ENCODE results near the gene PUDP.
"Not testable (repeated sequence)": the region's sequence is repeated elsewhere in the genome, so short reads cannot be mapped to it uniquely, and the experiment has no call there.

Gene PUDP

DNA sequence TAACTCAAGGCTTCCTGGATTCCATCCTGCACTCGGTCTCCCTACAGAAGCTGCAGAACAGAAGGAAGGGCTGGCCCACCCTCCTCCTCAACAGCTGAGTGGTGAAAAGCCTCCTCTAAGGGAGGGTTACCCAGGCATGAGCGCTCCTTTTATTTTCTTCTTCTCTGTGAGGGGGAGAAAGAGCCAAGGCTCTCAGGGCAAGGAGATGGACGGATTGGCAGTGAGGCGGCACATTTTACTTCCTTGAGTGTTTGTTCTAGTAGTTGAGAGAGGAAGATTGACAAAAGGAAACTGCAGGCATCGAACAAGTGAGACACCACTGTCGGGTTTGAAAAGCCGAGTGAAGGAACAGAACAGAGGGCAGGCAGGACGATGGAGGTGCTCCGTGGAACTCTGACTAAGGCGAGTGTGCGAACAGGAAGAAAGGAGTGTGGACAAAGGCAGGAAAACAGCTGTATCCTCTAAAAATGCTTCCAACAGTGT lies 38.9 kb downstream of the PUDP start:
- DNase-seq (ENCODE audit: low read depth in 2 of 2) = no peak

- DNase-seq (ENCODE audit: low read depth in 2 of 2) = no peak
Observed at GRCh38 chrX:7108030-7108429, 39.9 kb downstream of the PUDP start.

DNA sequence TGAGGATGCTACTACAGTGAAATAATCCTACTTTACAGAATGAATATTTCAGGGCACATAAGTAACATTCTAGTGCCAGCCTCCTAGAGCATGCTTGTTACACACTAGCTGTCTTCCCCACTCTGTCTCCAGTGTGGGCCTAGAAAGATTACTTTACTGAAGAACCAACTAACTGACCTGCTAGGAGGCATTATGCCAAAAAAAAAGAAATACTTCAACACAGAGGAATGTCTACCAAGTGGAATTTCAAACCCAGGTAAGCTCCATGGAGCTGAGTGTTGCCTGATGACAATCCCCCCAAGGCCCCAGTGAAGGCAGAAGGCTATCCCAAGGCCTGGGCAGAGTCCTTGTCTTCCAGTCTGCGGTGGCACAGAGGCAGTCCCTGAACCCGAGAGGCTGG lies 41.3 kb downstream of the PUDP start:
- no peak for DNase-seq (ENCODE audit: low read depth in 2 of 2)

- no peak for DNase-seq (ENCODE audit: low read depth in 2 of 2)
Observed at GRCh38 chrX:7102119-7102518, 45.8 kb downstream of the PUDP start.

- DNase-seq (ENCODE audit: low read depth in 2 of 2) = no peak
Observed at GRCh38 chrX:7100022-7100421, 47.9 kb downstream of the PUDP start.

DNA sequence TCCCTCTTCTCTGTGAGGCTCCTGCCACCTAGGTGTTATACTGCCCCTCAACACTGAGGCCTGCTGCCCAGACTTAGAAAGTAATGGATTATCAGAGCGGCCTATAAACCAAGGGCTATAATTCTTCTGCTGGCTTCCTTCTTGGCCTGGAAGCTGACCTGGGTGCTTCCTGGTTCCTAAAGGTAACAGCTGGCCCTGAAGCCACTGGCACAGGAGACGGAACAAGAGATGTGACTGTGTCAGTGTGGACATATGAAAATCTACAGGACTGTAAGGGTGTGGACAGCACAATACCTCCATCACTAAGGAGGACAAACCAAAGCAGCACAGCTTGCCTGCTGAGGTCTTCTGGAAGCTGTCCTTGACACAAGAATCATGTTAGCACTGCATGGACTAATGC lies 52.3 kb downstream of the PUDP start:
- not testable (repeated sequence) for DNase-seq (ENCODE audit: low read depth in 2 of 2)

- DNase-seq (ENCODE audit: low read depth in 2 of 2) = no peak
Observed at GRCh38 chrX:7093305-7093704, 54.6 kb downstream of the PUDP start.

DNA sequence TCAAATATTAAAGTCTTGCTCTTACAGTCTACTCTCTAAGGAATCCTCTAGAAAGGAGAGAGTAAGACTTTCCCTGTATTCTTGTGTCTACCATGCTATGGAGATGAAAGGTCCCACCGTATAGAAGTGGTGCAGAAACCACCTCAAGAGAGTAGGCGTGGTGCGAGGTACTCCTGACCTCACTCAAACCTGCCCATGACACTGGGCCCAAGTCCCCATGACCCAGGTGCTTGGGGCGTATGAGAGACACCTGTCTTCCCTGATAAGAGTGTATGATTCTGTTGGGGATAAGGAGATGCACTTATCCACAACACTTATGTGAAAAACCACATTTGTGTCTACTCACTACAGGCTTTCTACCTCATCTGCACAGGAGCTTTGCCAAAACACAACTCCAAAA lies 55.4 kb downstream of the PUDP start:
- no peak for DNase-seq (ENCODE audit: low read depth in 2 of 2)

DNA sequence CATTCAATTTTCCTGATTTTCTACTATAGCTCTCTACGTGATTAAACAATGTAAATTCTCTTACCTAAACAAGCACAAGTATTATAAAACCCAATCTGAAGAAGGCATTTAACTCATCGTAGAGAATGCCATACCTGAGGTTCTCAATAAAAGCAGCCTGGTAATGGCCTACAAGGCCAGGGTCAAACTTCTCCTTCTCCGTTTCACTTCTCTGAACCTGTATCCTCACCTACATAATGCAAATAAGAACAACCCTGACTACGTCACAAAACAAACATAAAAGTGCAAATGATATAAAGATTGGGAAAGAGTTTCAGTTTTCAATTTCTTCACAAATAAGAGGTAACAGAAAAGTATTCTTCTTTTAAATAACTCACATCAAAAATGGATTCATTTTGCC lies 56.0 kb downstream of the PUDP start:
- no peak for DNase-seq (ENCODE audit: low read depth in 2 of 2)

GRCh38 chrX:7090641-7091040 lies 57.3 kb downstream of the PUDP start:
- DNase-seq (ENCODE audit: low read depth in 2 of 2) = no peak

DNA sequence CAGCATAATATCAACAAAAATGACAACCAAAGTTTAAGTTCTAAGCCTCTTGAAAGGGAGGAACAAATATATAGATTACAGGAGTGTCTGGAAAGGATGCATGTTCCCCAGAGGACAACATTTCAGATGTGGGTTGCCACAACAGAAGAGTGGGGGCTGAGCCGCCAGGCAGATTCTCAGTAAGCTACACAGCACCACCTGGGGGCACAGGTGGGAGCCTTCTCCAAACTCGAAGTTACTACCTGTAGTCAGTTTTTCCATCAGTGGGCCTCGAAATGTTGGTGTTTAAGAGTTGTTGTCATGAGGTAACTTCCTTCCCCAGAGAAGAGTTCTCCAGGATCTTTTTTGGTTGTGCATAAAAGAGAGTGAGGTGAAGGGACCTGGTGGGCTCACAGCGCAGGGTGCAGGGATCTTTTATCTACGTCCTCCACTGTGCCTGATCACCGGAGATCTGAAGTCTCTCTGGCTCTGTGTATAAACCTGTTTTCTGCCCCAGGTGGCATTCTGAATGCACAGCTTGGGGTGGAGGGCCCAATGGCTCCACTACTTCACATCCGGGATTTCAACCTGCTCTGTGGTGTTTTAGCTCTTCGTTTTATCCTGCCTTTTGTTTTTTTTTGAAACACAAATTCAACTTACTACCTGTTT lies 58.9 kb downstream of the PUDP start:
- DNase-seq (ENCODE audit: low read depth in 2 of 2) = peak in 1 of 2 donors; percentile 38

DNA sequence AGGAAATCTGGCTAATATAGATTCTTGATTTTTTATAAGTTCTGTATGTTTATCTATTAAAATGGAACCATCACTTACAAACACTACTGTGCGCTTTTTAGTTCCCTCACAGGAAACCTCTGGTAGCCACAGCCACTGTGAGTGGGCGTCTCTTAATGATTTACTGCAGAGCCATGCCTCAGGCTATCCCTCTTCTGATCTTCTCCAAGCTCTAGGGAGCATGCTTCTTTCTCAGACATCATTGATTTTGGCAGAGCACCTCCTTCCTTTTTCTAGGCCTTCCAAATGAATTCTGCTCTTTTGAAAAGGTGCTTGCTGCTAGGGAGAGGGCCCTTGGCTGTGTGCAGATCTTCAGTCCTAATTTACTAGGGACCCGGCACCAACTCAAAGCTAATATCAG lies 61.6 kb downstream of the PUDP start:
- no peak for DNase-seq (ENCODE audit: low read depth in 2 of 2)

DNA sequence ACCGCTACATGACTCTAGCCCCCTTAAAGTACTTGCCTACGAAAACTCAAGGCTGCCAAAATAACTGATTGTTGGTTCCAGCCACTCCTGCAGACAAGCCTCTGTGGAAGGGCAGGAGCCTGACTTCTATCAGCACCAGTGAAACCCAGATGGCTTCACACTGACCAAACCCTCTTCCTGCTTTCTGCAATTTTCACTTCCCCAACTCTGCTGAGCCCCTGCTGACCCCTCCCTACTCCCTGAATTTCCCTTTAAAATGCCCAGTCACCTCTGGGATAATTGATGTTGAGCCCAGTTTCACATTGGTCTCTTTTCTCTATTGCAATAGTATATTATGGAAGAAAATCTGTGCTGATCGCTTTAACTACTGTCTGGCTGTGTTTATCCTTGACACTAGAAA lies 62.1 kb downstream of the PUDP start:
- no peak for DNase-seq (ENCODE audit: low read depth in 2 of 2)

- no peak for DNase-seq (ENCODE audit: low read depth in 2 of 2)
Observed at GRCh38 chrX:7084841-7085240, 63.1 kb downstream of the PUDP start.

DNA sequence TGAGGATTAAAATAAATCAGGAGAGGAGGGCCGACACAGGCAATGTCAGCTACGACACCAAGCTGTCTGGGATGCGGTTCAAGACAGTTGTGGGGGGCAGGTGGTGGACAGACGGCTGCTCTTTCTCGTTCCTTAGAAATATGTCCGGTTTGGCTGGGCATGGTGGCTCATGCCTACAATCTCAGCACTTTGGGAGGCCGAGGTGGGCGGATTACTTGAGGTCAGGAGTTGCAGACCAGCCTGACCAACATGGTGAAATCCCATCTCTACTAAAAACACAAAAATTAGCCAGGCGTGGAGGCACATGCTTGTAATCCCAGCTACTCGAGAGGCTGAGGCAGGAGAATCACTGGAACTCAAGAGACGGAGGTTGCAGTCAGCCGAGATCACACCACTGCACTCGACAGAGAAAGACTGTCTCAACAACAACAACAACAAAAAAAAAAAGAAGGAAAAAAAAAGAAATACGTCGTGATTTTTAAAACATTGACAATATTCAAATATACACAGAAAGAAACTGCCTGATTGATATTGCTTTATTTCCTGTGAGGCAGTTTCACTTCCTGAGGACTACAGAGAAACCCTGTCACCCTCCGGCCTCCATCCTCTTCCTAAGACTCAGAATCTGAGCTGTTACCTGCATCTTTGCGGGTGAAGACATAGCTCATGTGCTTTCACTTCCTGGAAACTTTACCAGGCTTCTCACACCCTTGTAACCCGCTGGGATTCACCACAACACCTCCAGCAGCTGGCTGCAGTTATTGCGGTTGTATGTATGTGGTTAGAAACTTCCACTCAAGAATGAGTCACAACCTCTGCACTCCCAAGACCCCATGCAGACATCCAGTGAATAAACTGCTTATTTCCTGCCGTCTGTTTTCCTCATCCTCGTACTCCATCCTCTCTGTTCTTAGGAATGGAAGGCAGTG lies 64.2 kb downstream of the PUDP start:
- DNase-seq (ENCODE audit: low read depth in 2 of 2) = peak; percentile 25 to 67

DNA sequence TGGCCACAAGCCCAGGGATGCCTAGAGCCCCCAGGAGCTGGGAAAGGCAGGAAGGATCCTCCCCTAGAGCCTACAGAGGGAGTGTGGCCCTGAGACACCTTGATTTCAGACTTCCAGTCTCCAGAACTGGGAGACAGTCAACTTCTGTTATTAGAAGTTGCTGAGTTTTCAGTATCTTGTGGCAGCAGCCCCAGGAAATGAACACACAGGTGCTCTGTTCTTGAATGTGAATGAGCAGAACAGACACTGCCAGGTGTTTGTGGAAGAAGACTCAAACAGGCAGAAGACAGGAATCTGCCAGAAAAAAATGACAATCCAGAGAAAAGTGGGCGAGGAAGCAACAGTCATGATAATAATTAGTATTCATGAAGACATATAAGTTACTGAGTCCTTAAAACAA lies 64.9 kb downstream of the PUDP start:
- DNase-seq (ENCODE audit: low read depth in 2 of 2) = no peak

DNA sequence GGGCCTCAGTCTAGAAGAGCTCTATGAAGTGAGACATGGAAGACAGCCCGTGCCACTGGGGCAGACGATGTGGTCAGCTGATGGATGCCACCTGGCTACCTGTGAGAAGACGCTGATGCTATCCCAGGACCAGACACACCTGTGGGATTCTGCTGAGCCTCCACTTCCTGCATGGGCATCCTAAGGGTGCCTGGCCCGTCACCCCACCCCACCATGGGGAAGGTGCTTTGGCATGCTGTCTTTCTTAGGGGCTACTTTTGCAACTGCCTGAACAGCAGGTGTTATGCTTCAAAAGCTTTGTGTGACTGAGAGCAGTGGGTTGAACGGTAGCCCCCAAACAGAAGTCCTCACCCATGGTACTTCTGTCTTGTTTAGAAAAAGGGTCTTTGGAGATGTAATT lies 65.4 kb downstream of the PUDP start:
- no peak for DNase-seq (ENCODE audit: low read depth in 2 of 2)

DNA sequence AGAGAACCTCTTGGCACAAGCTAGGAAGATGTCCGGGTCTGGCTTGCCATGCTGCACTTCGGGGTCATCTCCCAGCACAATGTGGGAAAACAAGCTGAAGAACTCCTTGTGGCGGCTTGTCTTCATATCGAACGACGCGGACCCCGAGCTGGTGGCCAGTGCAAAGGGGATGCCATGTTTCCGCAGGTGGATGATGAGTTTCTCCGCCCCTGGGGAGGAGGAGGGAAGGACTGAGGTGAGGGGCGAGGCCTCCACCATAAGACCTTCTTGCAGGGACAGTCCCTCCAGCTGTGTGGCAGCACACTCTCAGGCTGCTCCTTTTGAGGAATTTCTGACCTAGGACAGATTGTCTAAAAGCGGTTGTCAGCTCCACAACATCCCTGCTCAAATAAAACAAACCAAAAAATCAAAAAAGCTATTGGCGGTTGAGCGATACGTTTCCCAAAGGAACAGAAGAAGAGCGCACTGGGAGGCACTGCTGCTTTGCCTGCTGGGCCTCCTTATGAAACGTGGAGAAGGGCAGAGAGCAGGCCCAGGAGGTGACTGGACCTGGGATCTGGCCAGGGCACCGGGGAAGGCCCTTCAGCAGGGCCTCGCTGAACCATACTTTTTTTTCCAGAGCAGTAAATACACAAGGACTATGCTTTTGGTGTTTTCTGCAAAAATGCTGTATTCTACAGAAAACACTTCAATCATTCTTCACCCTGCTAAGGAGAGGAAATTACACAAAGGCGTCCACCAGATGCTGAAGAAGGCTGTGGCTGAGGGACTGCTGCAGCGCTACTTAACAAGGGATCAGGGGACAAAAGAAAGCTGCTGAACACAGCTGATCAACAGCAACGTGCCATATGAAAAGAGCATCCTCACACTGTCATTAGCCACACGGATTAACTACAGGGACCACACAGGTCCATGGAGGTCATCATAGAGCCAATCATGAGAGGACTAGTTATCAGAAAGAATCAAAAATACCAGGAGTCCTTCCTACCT lies 70.4 kb downstream of the PUDP start:
- no peak for DNase-seq (ENCODE audit: low read depth in 2 of 2)

DNA sequence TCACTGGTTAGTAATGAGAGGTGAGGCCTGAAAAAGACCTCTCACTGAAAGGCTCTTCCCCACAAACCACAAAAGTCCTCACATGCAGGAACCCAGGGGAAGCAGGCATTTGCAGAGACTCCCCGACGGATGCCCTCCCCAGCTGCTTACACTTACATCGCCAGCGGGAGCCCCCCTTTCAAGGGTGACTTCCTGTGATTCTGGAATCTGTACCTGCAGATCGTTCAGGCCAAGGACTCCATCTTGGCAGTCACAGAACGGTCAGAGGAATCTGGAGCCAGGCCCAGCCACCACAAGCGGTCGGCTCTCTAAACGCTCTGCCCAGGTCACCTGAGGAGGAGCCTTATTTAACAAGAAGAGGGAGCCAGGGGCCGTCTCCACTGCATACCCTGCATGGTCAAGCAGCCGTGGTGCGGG lies 71.7 kb downstream of the PUDP start:
- no peak for DNase-seq (ENCODE audit: low read depth in 2 of 2)

- DNase-seq (ENCODE audit: low read depth in 2 of 2) = no peak
Observed at GRCh38 chrX:7074908-7075204, 73.1 kb downstream of the PUDP start.

GRCh38 chrX:7074148-7074907 lies 73.6 kb downstream of the PUDP start:
- DNase-seq (ENCODE audit: low read depth in 2 of 2) = no peak
